Left renal pelvis (tissue), 4 donors: Measurements from ENCODE around the gene DCHS1. TPM values are rescaled to one million over a fixed set of nuclear protein-coding genes. Genes with fewer than 3 reads are reported as not detected.

Source experiments
- DNase-seq, 4 donors: peaks; one replicate each; pipeline ENCODE4 v3.0.0-alpha.2; 2013; ENCODE audit warnings: low read depth in 4 of 4, low spot score in 3 of 4
- polyA plus RNA-seq, 4 donors: library from polyadenylated mRNA; unstranded; fragments of 120-200 nt; gene quantifications; one replicate each; pipeline ENCODE4 v1.2.1, GENCODE V29; 2013; ENCODE audit not compliant: insufficient read length in 4 of 4

The DCHS1 gene
- polyA plus RNA-seq, 4 donors: 30.3 to 79.9 (median 36.9) TPM

DNA sequence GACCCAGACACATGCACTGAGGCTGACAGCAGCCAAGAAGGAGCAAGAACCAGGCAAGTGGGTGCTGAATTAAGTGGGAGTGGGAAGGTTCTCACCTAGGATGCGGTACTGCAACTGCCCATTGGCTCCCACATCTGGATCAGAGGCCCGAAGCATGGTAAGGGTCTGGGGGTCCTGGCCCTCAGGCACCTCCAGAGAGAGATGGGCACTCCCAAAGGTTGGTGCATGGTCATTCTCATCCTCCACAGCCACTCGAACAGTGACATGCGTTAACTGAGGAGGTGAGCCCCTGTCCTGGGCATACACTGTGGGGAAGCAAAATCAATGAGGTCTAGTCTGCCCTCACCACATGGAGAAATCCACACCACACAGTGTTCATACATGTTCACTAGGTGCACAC is 27.1 kb downstream of the DCHS1 start:
- DNase-seq: no peak

DNA sequence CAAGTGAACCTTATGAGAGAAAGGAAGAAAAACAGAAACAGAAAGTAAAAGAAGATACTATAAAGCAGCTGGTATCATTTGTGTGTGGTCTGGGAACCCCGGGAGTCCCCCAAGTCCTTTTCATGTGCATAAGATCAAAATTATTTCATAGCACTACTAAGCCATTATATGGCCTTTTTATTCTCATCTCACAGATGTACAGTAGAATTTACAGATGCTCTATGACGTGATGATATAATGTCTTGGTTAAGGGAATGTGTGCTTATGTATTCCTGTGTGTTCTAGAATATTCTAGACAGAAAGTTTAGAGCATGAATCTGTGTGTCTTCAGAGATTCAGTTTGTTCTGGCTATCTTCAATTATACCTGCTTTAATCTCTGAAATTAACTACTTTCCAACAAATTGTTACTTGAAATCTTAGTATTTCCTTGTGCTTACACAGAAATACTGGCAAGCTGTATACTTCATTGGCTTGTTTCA is 27.8 kb downstream of the DCHS1 start:
- DNase-seq: no peak

DNA sequence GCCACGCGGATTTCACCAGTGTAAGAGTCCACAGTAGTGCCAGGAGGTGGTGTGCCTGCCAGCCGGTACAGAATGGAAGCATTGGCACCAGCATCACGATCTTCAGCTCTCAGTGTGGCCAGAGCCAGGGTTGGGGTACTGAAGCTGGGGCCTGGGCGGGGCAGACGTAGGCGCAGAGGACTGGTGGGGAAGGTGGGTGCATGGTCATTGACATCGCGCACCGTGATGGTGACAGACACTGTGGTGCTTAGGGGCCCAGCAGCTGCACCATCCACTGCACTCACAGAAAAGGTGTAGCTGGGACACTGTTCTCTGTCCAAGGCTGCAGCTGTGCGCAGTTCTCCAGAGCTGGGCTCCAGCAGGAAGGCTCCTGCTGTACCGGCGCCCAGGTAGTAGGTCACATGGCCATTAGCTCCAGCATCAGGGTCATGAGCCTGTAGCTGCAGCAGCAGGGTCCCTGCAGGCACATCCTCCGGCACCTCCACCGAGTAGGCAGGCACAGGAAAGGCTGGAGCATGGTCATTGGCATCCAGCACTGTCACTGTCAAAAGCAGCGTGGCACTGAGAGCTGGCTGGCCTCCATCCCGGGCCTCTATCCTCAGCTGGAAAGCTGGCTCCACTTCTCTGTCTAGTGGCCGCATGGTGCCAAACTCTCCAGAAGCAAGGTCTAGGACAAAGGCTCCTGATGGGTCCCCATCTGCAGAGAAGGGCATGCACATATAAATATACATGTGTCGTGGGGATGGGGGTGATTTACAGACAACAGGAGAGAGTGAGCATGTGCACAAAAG is 28.4 kb downstream of the DCHS1 start:
- DNase-seq: no peak

DNA sequence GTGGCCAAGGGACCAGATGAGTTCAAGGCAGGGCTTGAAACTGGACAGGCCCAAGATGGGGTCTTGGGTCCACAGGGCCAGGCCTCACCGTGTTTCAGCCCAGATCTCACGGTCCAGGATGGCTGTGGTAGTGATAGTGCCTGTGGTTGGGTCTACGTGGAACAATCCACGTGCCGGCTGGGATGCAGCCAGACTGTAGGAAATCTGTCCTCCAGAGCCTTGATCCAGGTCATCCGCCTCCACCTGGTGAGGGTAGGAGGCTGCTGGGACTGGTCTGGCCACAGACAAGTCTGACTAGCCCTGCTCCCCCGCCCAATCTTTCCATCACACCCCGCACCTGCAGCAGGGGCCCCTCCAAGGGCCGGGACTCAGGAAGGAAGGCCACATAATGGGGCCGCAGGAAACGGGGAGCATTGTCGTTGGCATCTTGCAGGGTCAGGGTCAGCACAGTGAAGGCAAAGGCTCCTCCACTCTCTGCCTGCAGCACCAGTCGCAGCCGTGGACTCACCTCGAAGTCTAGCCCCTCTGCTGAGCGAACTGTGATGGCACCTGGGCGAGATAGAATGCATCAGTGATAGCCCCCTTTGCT is 29.7 kb downstream of the DCHS1 start:
- DNase-seq: no peak

DNA sequence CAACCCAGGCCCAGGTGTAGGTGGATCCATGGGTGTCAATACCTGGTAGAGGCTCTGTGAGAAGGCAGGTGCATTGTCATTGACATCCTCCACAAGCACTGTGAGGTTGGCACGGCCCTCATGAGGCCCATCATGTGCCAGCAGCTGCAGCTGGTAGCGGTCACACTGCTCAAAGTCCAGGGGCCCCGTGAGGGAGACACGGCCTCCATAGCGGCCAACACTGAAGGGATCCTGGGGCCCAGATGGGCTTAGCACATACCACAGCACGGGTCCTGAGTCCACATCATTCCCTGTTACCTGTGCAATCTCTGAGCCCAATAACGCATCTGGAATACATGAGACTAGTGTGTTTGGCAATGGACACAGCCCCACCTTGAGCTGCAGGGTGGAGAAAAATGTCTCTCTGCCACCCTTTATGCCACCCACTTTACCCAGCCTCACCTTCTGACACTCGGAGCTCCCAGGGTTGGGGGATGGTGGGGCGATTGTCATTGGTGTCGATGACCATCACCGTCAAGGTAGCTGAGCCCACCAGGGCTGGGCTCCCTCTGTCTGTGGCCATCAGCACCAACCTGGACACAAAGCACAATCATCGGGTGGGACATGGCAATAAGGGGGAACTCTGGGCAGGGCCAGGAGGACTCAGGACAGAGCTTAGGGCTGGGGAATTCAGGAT is 30.3 kb downstream of the DCHS1 start:
- no peak for DNase-seq

- no peak for DNase-seq
Observed at GRCh38 chr11:6623391-6624363, 31.9 kb downstream of the DCHS1 start.

- DNase-seq: no peak
Observed at GRCh38 chr11:6622261-6623171, 33.1 kb downstream of the DCHS1 start.

GRCh38 chr11:6621711-6622211 is 33.8 kb downstream of the DCHS1 start:
- DNase-seq: no peak

DNA sequence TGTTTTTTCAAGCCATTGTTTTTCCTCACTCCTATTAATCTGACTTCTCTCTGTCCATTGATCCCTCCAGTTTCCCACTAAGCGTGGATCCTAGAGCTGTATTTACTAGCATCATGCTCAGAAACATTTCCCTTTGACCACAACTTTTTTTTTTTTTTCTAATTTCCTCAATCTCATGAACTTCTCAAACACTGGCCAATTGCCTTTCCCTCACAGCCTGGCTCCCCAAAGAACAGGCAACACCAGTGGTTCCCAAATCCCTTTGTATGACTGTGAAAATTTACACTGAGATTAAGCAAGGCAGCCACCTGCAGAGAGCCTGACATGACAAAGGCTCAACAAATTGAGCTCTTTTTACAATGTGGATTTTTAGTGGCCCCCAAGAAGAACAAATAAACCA is 35.0 kb downstream of the DCHS1 start:
- DNase-seq: no peak

GRCh38 chr11:6619004-6619745 is 36.4 kb downstream of the DCHS1 start, which contains the start of gene TPP1:
Gene TPP1, minus strand, starts transcription at chr11:6619422. Its CDS starts 22 bp downstream, at chr11:6619400.
- peak in 3 of 4 donors; percentile 84 to 92 (median 89) for DNase-seq

- peak in 1 of 4 donors; percentile 46 for DNase-seq
Observed at GRCh38 chr11:6618117-6619003, 37.2 kb downstream of the DCHS1 start.

DNA sequence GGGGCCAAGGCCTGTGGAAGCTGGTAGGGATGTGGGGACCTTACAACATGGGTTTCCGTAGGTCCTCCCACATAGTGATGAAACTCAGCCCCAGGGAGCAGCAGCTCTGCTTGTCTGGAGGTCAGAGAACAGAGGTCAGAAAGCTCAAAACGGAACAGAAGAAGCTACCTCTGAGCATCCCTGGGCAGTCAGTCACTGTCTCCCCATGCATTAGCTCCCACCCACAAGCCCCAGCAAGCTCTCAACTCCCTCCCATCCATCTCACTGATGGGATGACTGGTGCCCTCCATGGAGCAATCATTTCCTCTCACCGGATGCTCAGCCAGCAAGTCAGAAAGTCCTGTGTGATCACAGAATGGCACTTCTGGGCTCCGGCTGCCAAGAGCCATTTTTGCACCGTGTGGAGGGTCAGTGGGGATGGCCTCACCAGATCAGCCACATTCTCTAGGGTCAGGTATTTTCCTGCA is 38.3 kb downstream of the DCHS1 start:
- no peak for DNase-seq

DNA sequence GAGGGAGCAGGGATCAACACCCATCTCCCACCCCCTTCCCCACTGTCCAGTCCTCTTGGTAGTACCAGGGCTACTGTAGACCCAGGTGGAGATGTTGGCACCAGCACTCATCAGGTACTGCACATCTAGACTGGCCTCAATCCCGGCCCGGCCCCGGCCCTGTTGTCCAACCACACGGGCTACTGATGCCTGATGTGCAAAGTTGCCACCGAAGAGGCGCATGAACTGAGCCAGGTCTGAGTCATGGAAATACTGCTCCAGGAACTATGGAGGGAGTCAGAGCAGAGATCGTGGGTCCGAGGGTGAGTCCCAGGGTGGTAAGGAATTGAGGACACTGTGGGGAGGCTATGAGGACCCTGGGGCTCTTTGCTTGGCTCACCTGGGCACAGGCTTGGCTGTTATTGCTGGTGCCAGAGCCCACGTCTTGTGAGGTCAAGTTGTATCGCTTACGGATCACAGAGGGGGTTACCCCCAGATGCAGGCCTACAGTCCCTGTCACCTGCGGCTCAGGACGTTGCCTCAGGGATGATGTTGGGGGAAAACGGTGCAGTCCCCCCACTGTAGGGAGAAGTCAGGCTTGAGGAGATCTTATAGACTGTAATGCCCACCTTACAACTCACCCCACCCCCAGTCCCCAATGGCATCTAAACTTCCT is 38.9 kb downstream of the DCHS1 start:
- no peak for DNase-seq

DNA sequence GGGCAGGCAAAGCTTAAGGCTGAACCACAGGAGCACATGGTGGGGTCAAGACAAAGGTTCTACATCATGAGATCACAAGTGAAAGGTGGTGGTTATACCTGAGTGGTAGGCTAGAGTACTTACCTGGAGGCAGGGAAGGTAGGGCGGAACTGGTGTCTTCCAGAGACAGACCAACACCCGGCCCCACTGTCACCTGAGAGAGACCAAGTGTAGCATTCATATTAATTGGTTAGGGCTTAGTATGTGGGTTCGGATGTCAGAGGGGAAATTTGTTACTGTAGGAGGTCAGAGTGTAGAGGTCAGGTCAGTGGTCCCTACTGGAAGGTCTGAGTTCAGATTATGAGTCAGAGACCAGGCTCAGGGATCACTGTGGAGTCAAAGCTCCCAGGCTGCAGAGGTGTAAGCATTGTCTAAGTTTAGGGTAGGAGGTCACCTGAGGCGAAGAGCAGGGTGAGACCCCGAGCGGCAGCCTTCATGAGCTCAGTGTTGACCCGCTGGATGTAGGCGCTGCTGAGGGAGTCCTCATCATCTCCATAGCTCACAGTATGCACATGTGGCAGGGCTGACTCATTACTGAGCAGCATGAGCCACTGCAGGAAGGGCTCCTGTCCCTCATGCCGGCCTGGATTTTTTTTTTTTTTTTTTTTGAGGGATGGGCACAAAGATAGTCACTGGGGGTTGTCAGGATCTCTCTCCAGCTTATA is 39.6 kb downstream of the DCHS1 start:
- no peak for DNase-seq

GRCh38 chr11:6615046-6615445 is 40.6 kb downstream of the DCHS1 start:
- DNase-seq: no peak

DNA sequence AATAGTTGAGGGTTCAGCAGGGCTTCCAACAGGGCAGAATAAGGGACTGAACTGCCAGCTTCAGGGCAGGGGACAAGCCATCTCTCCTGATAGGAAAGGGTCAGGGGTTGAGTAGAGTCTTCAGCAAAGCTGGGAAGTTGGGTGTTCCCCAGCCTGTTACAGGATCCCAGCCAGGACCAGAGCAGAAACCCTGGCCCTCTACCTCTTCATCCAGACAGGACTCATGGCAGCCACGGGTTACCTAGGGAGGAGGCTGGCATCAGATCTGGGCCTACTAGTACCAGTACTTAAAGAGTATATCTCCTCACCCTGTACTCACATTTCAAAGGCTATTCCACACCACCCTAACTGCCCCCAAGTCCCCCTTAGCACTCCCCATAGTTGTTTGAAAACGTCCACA is 41.2 kb downstream of the DCHS1 start:
- DNase-seq: no peak
